Measurements from ENCODE around the gene HOXD10. TPM values are rescaled to one million over a fixed set of nuclear protein-coding genes. Genes with fewer than 3 reads are reported as not detected.
A peak's percentile ranks its signal among the peaks of the same experiment; 100 is the strongest.

HOXD10 gene
- total and polyA plus RNA-seq, 9 of the 15 experiments (the other 6 are each of a cell fraction or from before 2014, with no cell fraction given) = not detected

GRCh38 chr2:176079831-176080539 lies 36.6 kb upstream of the HOXD10 start (continued):
- TF ChIP-seq SNAPC5 (CRISPR knock-in tag; IDR thresholded peaks at IDR 0.05) (no peak), EHMT2 (IDR thresholded peaks at IDR 0.05) (no peak), BRD4 (IDR thresholded peaks at IDR 0.05) (no peak), ESRRB (CRISPR knock-in tag; IDR thresholded peaks at IDR 0.05; ENCODE audit: borderline replicate concordance) (no peak), CBX1 (IDR thresholded peaks at IDR 0.05; ENCODE audit: low read depth) (no peak), HNRNPK (IDR thresholded peaks at IDR 0.05; ENCODE audit: low read depth, low read length, poor library complexity, severe bottlenecking) (peak; percentile 29), CTBP1 (IDR thresholded peaks at IDR 0.05; ENCODE audit: borderline replicate concordance) (peak; percentile 77), MIER1 (IDR thresholded peaks at IDR 0.05; ENCODE audit: low read depth) (no peak), FOXP4 (CRISPR knock-in tag; IDR thresholded peaks at IDR 0.05; ENCODE audit: borderline replicate concordance) (no peak), NBN (IDR thresholded peaks at IDR 0.05; ENCODE audit: low read depth) (peak; percentile 33; the same call in 1 of the 2 replicates), ZNF316 (IDR thresholded peaks at IDR 0.05) (no peak), NR3C1 (CRISPR knock-in tag; IDR thresholded peaks at IDR 0.05) (no peak), DEAF1 (CRISPR knock-in tag; IDR thresholded peaks at IDR 0.05) (peak; percentile 89), ZNF444 (CRISPR knock-in tag; IDR thresholded peaks at IDR 0.05) (no peak), ZMIZ1 (IDR thresholded peaks at IDR 0.05; ENCODE audit: low read depth in 2 of 2, low read length in 2 of 2) (no peak), CCAR2 (IDR thresholded peaks at IDR 0.05; ENCODE audit: low read depth, low read length) (no peak), CGGBP1 (CRISPR knock-in tag; IDR thresholded peaks at IDR 0.05) (peak; percentile 31; the same call in 1 of the 2 replicates), E2F4 (CRISPR knock-in tag; IDR thresholded peaks at IDR 0.05; ENCODE audit: low read depth) (no peak), NR4A1 (CRISPR knock-in tag; IDR thresholded peaks at IDR 0.05) (no peak), NR4A1 (tag; IDR thresholded peaks at IDR 0.05) (no peak)
